Endothelial cell of umbilical vein (primary cell): ENCODE results near the gene SLC25A31. TPM values are rescaled to one million over a fixed set of nuclear protein-coding genes. Genes with fewer than 3 reads are reported as not detected.

Source experiments
- BruUV-seq: library from RNA; stranded (reverse); fragments of 400-500 nt; replicated peaks from 2 replicates; lab custom pipeline; 2021; lab: Mats Ljungman, UMichigan
- CTCF ChIA-PET: fragments of 300-600, 350-600 bp; sonication (Branson Sonifier 250); formaldehyde crosslinking; loops from one replicate; lab custom pipeline; 2021; ENCODE audit warnings: antibody characterized with exemption, inconsistent platforms; lab: Charles Lee
- POLR2A ChIA-PET: fragments of 300-600, 350-600 bp; sonication (Branson Sonifier 250); formaldehyde crosslinking; loops from one replicate; lab custom pipeline; 2021; ENCODE audit warnings: antibody characterized with exemption, inconsistent platforms; lab: Charles Lee
- DNase-seq: peaks from one replicate; pipeline ENCODE4 v3.0.0-alpha.2; 2011; ENCODE audit warnings: low read depth, low spot score
- FAIRE-seq: peaks from 2 replicates; lab custom pipeline; 2011; peaks lifted over from hg19 to GRCh38; lab: Jason Lieb, UNC
- H2AFZ ChIP-seq: 2 replicates; pipeline ENCODE4 v1.6.0; 2012; ENCODE audit warnings: low read depth, low read length, control low read depth, inconsistent platforms
- H3K27ac ChIP-seq: 2 replicates; pipeline ENCODE4 v1.5.1; 2011; ENCODE audit warnings: low read depth, mild to moderate bottlenecking, control low read depth, low read length, moderate library complexity; ENCODE audit not compliant: insufficient read depth
- H3K27me3 ChIP-seq, 2 experiments: 2 replicates each; pipeline versions ENCODE4 v1.6.0 to v1.6.1; 2011; ENCODE audit warnings: low read length in 2 of 2, mixed read lengths in 1 of 2; ENCODE audit not compliant: control insufficient read depth in 2 of 2, insufficient read depth in 2 of 2
- H3K36me3 ChIP-seq, 2 experiments: 2 replicates in 1 of 2; 3 replicates in 1 of 2; pipeline ENCODE4 v1.5.1; 2011; ENCODE audit warnings: low read length in 2 of 2, mild to moderate bottlenecking in 1 of 2, moderate library complexity in 1 of 2; ENCODE audit not compliant: control insufficient read depth in 2 of 2, insufficient read depth in 2 of 2; ENCODE audit errors: extremely low read depth in 1 of 2
- H3K4me1 ChIP-seq: 3 replicates; pipeline ENCODE4 v1.5.1; 2011; ENCODE audit warnings: mild to moderate bottlenecking, low read length; ENCODE audit not compliant: control insufficient read depth, insufficient read depth; ENCODE audit errors: extremely low read depth
- H3K4me2 ChIP-seq: 2 replicates; pipeline ENCODE4 v1.6.1; 2011; ENCODE audit warnings: low read length, control low read depth, mixed read lengths; ENCODE audit not compliant: insufficient read depth
- H3K4me3 ChIP-seq, 3 experiments: fragments of 200-600 bp in 1 of 3; sonication (generic), shearing (Covaris generic) in 1 of 3; replicated peaks in 1 of 3; 2 replicates each; pipeline ENCODE4 v1.5.1; 2011 to 2016; ENCODE audit warnings: control low read depth in 3 of 3, low read length in 3 of 3, mild to moderate bottlenecking in 2 of 3, inconsistent platforms in 1 of 3, low read depth in 1 of 3, moderate library complexity in 1 of 3; ENCODE audit not compliant: insufficient read depth in 1 of 3
- H3K79me2 ChIP-seq: 2 replicates; pipeline ENCODE4 v1.6.0; 2012; ENCODE audit warnings: low read length, inconsistent platforms; ENCODE audit not compliant: control insufficient read depth, insufficient read depth
- H3K9ac ChIP-seq: replicated peaks from 2 replicates; pipeline ENCODE3; 2011; ENCODE audit warnings: low read length, control low read depth; ENCODE audit not compliant: insufficient read depth; ENCODE audit errors: extremely low read depth
- H3K9me1 ChIP-seq: replicated peaks from 3 replicates; pipeline ENCODE4 v1.6.0; 2011; ENCODE audit warnings: mild to moderate bottlenecking, low read length; ENCODE audit not compliant: control insufficient read depth, insufficient read depth; ENCODE audit errors: extremely low read depth
- H3K9me3 ChIP-seq: replicated peaks from 2 replicates; pipeline ENCODE4 v1.5.1; 2012; ENCODE audit warnings: low read length, inconsistent platforms; ENCODE audit not compliant: control insufficient read depth, insufficient read depth
- H4K20me1 ChIP-seq: replicated peaks from 2 replicates; pipeline ENCODE3; 2011; ENCODE audit warnings: mild to moderate bottlenecking, low read length; ENCODE audit not compliant: control insufficient read depth, insufficient read depth; ENCODE audit errors: extremely low read depth
- EZH2 ChIP-seq: IDR thresholded peaks from 2 replicates; pipeline ENCODE4 v1.6.1; 2012; ENCODE audit warnings: borderline replicate concordance, low read depth, mild to moderate bottlenecking, moderate library complexity, low read length, inconsistent platforms; ENCODE audit not compliant: severe bottlenecking
- FOS ChIP-seq: IDR thresholded peaks from 2 replicates; pipeline ENCODE4 v1.6.1; 2011; ENCODE audit warnings: mild to moderate bottlenecking, low read length, moderate library complexity, borderline replicate concordance; ENCODE audit not compliant: insufficient read depth
- GATA2 ChIP-seq: IDR thresholded peaks from 2 replicates; pipeline ENCODE4 v1.7.0; 2011; ENCODE audit warnings: low read depth, mild to moderate bottlenecking, moderate library complexity, mixed read lengths, low read length; ENCODE audit not compliant: insufficient read length, insufficient read depth
- JUN ChIP-seq: IDR thresholded peaks from 2 replicates; pipeline ENCODE4 v1.6.1; 2011; ENCODE audit warnings: borderline replicate concordance, low read depth; ENCODE audit not compliant: insufficient read length, insufficient read depth
- MYC ChIP-seq: IDR thresholded peaks from one replicate; pipeline ENCODE4 v1.6.1; 2011; ENCODE audit warnings: mild to moderate bottlenecking, low read depth, low read length
- POLR2A ChIP-seq: IDR thresholded peaks from 2 replicates; pipeline ENCODE4 v1.6.1; 2012; ENCODE audit warnings: low read depth, mild to moderate bottlenecking, control low read depth, low read length
- POLR2AphosphoS5 ChIP-seq: IDR thresholded peaks from 2 replicates; pipeline ENCODE4 v1.6.1; 2012; ENCODE audit warnings: low read depth, mild to moderate bottlenecking, control low read depth, low read length, moderate library complexity; ENCODE audit not compliant: insufficient read depth
- dilution Hi-C: fragments of 300-500 bp; cut with MboI; formaldehyde crosslinking; loops from one replicate; pipeline ENCODE4 v1.15.0; 2019; ENCODE audit warnings: low sequenced_read_pairs; ENCODE audit not compliant: extremely low pct_ligation_motif_present
- intact Hi-C: fragments of 100-400 bp; cut with micrococcal nuclease; formaldehyde crosslinking; loops from one replicate; pipeline ENCODE4 v1.10.0; 2022
- polyA plus RNA-seq, 4 experiments: library from polyadenylated mRNA; depleted of rRNA in 3 of 4; stranded (reverse) in 3 of 4; unstranded in 1 of 4; fragments of >200 nt; gene quantifications; 2 replicates each; pipeline versions ENCODE4 v1.2.1 to v1.2.3, GENCODE V29; 2011 to 2012; ENCODE audit warnings: missing spikeins in 1 of 4
- total RNA-seq: library from RNA; stranded (reverse); gene quantifications from 2 replicates; pipeline ENCODE4 v1.2.3, GENCODE V29; 2021
- TF ChIP-seq, protein P1 (sequence below), 2 donors: IDR thresholded peaks; 1 replicate in 1 of 2; 2 replicates in 1 of 2; pipeline ENCODE4 v1.5.1; 2011; ENCODE audit warnings: low read length in 2 of 2, mild to moderate bottlenecking in 2 of 2, moderate library complexity in 2 of 2, control low read depth in 1 of 2, inconsistent platforms in 1 of 2, low read depth in 1 of 2; ENCODE audit not compliant: insufficient read depth in 1 of 2; ENCODE audit errors: extremely low read depth in 1 of 2
- TF ChIP-seq, protein P2 (sequence below): IDR thresholded peaks from 2 replicates; pipeline ENCODE4 v1.6.1; 2011; ENCODE audit not compliant: insufficient read depth, insufficient read length

SLC25A31 gene
- total and polyA plus RNA-seq, 2 donors (not counting 3 experiments of a cell fraction or from before 2014, with no cell fraction given) = not detected

DNA sequence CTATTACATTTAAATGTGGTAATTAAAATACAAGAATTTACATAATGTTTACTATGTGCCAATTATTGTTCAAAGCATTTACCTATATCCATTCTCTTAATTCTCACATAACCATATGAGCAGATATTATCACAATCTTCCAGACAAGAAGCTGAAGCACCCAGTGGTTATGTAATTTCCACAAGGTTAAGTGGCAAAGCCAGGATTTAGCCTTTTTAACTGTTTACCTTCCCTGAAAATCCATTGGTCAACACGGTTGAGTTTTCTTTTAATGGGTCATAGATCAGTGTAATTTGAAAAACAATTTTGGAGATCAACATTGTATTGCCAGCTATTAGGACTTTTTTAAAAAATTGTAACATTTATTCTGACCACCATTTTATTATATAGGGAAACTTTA is 63.3 kb downstream of the SLC25A31 start:
- Histone ChIP-seq H4K20me1 (no peaks in the 10 kb centered on the region), H3K9ac (no peak overlapping the region), H3K4me3 (no peak overlapping the region), H3K27ac (no peak overlapping the region), H3K27me3 (no peaks in the 10 kb centered on the region), H3K4me2 (no peak overlapping the region), H3K79me2 (no peaks in the 10 kb centered on the region), H3K9me3 (no peaks in the 10 kb centered on the region), H3K9me1 (no peaks in the 10 kb centered on the region), H2AFZ (no peak overlapping the region), H3K4me1 (no peaks in the 10 kb centered on the region), H3K36me3 (no peaks in the 10 kb centered on the region)
- intact Hi-C loops (no loop called here), dilution Hi-C loops (no loop called here)
- ChIA-PET CTCF (no interaction called here), POLR2A (no interaction called here)
- FAIRE-seq (no peak), DNase-seq (no peak)
- TF ChIP-seq JUN (no peak), MYC (no peak), EZH2 (no peak), FOS (no peak), POLR2AphosphoS5 (no peak), POLR2A (no peak), GATA2 (no peak)
- TF ChIP-seq, protein P1, sequence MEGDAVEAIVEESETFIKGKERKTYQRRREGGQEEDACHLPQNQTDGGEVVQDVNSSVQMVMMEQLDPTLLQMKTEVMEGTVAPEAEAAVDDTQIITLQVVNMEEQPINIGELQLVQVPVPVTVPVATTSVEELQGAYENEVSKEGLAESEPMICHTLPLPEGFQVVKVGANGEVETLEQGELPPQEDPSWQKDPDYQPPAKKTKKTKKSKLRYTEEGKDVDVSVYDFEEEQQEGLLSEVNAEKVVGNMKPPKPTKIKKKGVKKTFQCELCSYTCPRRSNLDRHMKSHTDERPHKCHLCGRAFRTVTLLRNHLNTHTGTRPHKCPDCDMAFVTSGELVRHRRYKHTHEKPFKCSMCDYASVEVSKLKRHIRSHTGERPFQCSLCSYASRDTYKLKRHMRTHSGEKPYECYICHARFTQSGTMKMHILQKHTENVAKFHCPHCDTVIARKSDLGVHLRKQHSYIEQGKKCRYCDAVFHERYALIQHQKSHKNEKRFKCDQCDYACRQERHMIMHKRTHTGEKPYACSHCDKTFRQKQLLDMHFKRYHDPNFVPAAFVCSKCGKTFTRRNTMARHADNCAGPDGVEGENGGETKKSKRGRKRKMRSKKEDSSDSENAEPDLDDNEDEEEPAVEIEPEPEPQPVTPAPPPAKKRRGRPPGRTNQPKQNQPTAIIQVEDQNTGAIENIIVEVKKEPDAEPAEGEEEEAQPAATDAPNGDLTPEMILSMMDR (IDR thresholded peaks at IDR 0.05; ENCODE audit: extremely low read depth in 1 of 2, insufficient read depth in 1 of 2, low read depth in 1 of 2, low read length in 2 of 2) = no peak
- TF ChIP-seq, protein P2, sequence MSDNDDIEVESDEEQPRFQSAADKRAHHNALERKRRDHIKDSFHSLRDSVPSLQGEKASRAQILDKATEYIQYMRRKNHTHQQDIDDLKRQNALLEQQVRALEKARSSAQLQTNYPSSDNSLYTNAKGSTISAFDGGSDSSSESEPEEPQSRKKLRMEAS = no peak
- BruUV-seq = no TSS peak
